ENCODE data around the gene HNF4A. TPM values are rescaled to one million over a fixed set of nuclear protein-coding genes. Genes with fewer than 3 reads are reported as not detected.

Gene HNF4A
- total RNA-seq, 1 experiment from 2014 or later: 0.15 TPM

GRCh38 chr20:44356353-44356723 is 839 bp downstream of the HNF4A start:
- H3K27me3 Mint-ChIP-seq (ENCODE audit: low read depth): no peaks in the 10 kb centered on the region; the same call in 1 of the 2 replicates
- CTCF ChIA-PET: interaction anchor here (1.3 kb wide), 1 partner anchor 45 kb away, joined by 4 read pairs; no protein-coding TSS in a partner anchor
- no peak overlapping the region for H3K27ac Mint-ChIP-seq
- H3K9me3 Mint-ChIP-seq: peaks cover 6% of the 10 kb centered on the region; the same call in 1 of the 2 replicates
- no peaks in the 10 kb centered on the region for H3K36me3 Mint-ChIP-seq
- DNase-seq (ENCODE audit: low spot score) (no peak), ATAC-seq (no peak)
- TF ChIP-seq HMGA2 (CRISPR knock-in tag; IDR thresholded peaks at IDR 0.05): no peak
- TF ChIP-seq GABPB1 (CRISPR knock-in tag; IDR thresholded peaks at IDR 0.05): 0 out of 2 replicates have a peak, but pooled peaks have one; percentile 1
- TF ChIP-seq FOXJ3 (CRISPR knock-in tag; IDR thresholded peaks at IDR 0.05; ENCODE audit: borderline replicate concordance): no peak
- TF ChIP-seq NR3C1 (CRISPR knock-in tag; conservative IDR thresholded peaks at IDR 0.05; ENCODE audit: low read depth): no peak
- TF ChIP-seq ATF3 (CRISPR knock-in tag; conservative IDR thresholded peaks at IDR 0.05): no peak
- 0 out of 2 replicates have a peak, but pooled peaks cover 4% of the 10 kb centered on the region for H3K4me1 Mint-ChIP-seq
- no peak overlapping the region for H3K4me3 Mint-ChIP-seq
- POLR2A ChIA-PET: no interaction called here

- H3K36me3 Mint-ChIP-seq: no peaks in the 10 kb centered on the region
- H3K27me3 Mint-ChIP-seq (ENCODE audit: low read depth): no peaks in the 10 kb centered on the region; the same call in 1 of the 2 replicates
- POLR2A ChIA-PET: no interaction called here
- CTCF ChIA-PET: interaction anchor here (1.5 kb wide), 1 partner anchor 27 kb away, joined by 5 read pairs; no protein-coding TSS in a partner anchor
- no peak overlapping the region for H3K27ac Mint-ChIP-seq
- DNase-seq (ENCODE audit: low spot score): no peak
- 0 out of 2 replicates have a peak, but pooled peaks cover 2% of the 10 kb centered on the region for H3K4me1 Mint-ChIP-seq
- no peak for TF ChIP-seq GABPB1 (CRISPR knock-in tag; IDR thresholded peaks at IDR 0.05)
- no peak for TF ChIP-seq JUN (CRISPR knock-in tag; IDR thresholded peaks at IDR 0.05)
- TF ChIP-seq, protein P1, sequence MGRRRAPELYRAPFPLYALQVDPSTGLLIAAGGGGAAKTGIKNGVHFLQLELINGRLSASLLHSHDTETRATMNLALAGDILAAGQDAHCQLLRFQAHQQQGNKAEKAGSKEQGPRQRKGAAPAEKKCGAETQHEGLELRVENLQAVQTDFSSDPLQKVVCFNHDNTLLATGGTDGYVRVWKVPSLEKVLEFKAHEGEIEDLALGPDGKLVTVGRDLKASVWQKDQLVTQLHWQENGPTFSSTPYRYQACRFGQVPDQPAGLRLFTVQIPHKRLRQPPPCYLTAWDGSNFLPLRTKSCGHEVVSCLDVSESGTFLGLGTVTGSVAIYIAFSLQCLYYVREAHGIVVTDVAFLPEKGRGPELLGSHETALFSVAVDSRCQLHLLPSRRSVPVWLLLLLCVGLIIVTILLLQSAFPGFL (CRISPR knock-in tag; IDR thresholded peaks at IDR 0.05; ENCODE audit: borderline replicate concordance): no peak
- TF ChIP-seq SMAD4 (CRISPR knock-in tag; IDR thresholded peaks at IDR 0.05): no peak
- TF ChIP-seq, protein P2, sequence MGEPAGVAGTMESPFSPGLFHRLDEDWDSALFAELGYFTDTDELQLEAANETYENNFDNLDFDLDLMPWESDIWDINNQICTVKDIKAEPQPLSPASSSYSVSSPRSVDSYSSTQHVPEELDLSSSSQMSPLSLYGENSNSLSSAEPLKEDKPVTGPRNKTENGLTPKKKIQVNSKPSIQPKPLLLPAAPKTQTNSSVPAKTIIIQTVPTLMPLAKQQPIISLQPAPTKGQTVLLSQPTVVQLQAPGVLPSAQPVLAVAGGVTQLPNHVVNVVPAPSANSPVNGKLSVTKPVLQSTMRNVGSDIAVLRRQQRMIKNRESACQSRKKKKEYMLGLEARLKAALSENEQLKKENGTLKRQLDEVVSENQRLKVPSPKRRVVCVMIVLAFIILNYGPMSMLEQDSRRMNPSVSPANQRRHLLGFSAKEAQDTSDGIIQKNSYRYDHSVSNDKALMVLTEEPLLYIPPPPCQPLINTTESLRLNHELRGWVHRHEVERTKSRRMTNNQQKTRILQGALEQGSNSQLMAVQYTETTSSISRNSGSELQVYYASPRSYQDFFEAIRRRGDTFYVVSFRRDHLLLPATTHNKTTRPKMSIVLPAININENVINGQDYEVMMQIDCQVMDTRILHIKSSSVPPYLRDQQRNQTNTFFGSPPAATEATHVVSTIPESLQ (CRISPR knock-in tag; IDR thresholded peaks at IDR 0.05): no peak
- TF ChIP-seq ZNF423 (CRISPR knock-in tag; IDR thresholded peaks at IDR 0.05): no peak
- TF ChIP-seq ZNF425 (CRISPR knock-in tag; conservative IDR thresholded peaks at IDR 0.05): no peak
- no peak for TF ChIP-seq ATF2 (CRISPR knock-in tag; IDR thresholded peaks at IDR 0.05; ENCODE audit: borderline replicate concordance, low read depth)
- TF ChIP-seq NFYB (CRISPR knock-in tag; conservative IDR thresholded peaks at IDR 0.05; ENCODE audit: low read depth): no peak
- no peak for TF ChIP-seq IRF1 (CRISPR knock-in tag; IDR thresholded peaks at IDR 0.05)
- no peak for TF ChIP-seq TEAD1 (CRISPR knock-in tag; IDR thresholded peaks at IDR 0.05)
- TF ChIP-seq, protein P3, sequence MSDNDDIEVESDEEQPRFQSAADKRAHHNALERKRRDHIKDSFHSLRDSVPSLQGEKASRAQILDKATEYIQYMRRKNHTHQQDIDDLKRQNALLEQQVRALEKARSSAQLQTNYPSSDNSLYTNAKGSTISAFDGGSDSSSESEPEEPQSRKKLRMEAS (CRISPR knock-in tag; IDR thresholded peaks at IDR 0.05): no peak
- no peak for TF ChIP-seq HMGA2 (CRISPR knock-in tag; IDR thresholded peaks at IDR 0.05)
- TF ChIP-seq MXD4 (CRISPR knock-in tag; IDR thresholded peaks at IDR 0.05; ENCODE audit: borderline replicate concordance): no peak
- no peak for TF ChIP-seq AFF4 (CRISPR knock-in tag; IDR thresholded peaks at IDR 0.05; ENCODE audit: borderline replicate concordance)
- TF ChIP-seq ATF1 (CRISPR knock-in tag; IDR thresholded peaks at IDR 0.05): no peak
- no peak overlapping the region for H3K4me3 Mint-ChIP-seq
- ATAC-seq: no peak
- H3K9me3 Mint-ChIP-seq: peaks cover 6% of the 10 kb centered on the region; the same call in 1 of the 2 replicates
Measured at GRCh38 chr20:44357020-44357419, 1.5 kb downstream of the HNF4A start.
